H1 (cell line): ENCODE measurements around the gene TMPRSS13. TPM values are rescaled to one million over a fixed set of nuclear protein-coding genes. Genes with fewer than 3 reads are reported as not detected.

Source experiments
- BRCA1 ChIP-seq: IDR thresholded peaks from 2 replicates; pipeline ENCODE4 v1.6.1; 2012; ENCODE audit warnings: low read depth, low read length, improper control_type of control experiment
- CEBPB ChIP-seq: IDR thresholded peaks from 2 replicates; pipeline ENCODE4 v1.6.1; 2012; ENCODE audit warnings: low read depth, low read length
- CHD2 ChIP-seq: IDR thresholded peaks from 2 replicates; pipeline ENCODE4 v1.6.1; 2012; ENCODE audit warnings: low read length, improper control_type of control experiment
- CHD7 ChIP-seq: fragments of 300-600 bp; sonication (generic); IDR thresholded peaks from 2 replicates; pipeline ENCODE4 v1.7.1; 2012; ENCODE audit warnings: low read length, moderate library complexity, mild to moderate bottlenecking, inconsistent platforms; ENCODE audit not compliant: insufficient replicate concordance
- E2F6 ChIP-seq: IDR thresholded peaks from 2 replicates; pipeline ENCODE4 v1.6.1; 2012; ENCODE audit warnings: inconsistent platforms
- KDM1A ChIP-seq: fragments of 200-600, 300-600 bp; sonication (generic); IDR thresholded peaks from 2 replicates; pipeline ENCODE4 v1.7.1; 2016; ENCODE audit warnings: mild to moderate bottlenecking, low read length, borderline replicate concordance
- MAX ChIP-seq: IDR thresholded peaks from 2 replicates; pipeline ENCODE4 v1.6.1; 2012; ENCODE audit warnings: inconsistent platforms
- NANOG ChIP-seq: IDR thresholded peaks from 2 replicates; pipeline ENCODE4 v1.6.1; 2011; ENCODE audit warnings: low read length, low read depth, mild to moderate bottlenecking, inconsistent platforms; ENCODE audit not compliant: insufficient read depth, poor library complexity, severe bottlenecking
- POLR2AphosphoS5 ChIP-seq: IDR thresholded peaks from 2 replicates; pipeline ENCODE4 v1.6.1; 2011; ENCODE audit warnings: low read depth, low read length
- RBBP5 ChIP-seq: IDR thresholded peaks from 2 replicates; pipeline ENCODE4 v1.7.1; 2012; ENCODE audit warnings: low read depth, mild to moderate bottlenecking, inconsistent platforms, low read length, moderate library complexity, borderline replicate concordance
- SUZ12 ChIP-seq: fragments of 200-600 bp; sonication (generic); IDR thresholded peaks from 2 replicates; pipeline ENCODE4 v1.6.1; 2012; ENCODE audit warnings: mild to moderate bottlenecking, inconsistent platforms, low read length, moderate library complexity, mixed read lengths
- polyA plus RNA-seq, 7 experiments: library from polyadenylated mRNA; depleted of rRNA in 3 of 7; stranded (reverse) in 5 of 7; unstranded in 2 of 7; fragments of >200 nt in 5 of 7; fragments of 200-250 nt in 2 of 7; gene quantifications; 1 replicate in 5 of 7; 2 replicates in 1 of 7; 4 replicates in 1 of 7; pipeline versions ENCODE4 v1.2.1 to v1.2.3, GENCODE V29; 2011 to 2013; ENCODE audit warnings: missing spikeins in 2 of 7, mixed read lengths in 2 of 7
- total RNA-seq: library from RNA; stranded (reverse); fragmentation: NEBNext Ultra II Directional; extraction: Animal tissue kit (Norgen Biotek cat#: 25700); gene quantifications from 2 replicates; pipeline ENCODE4 v1.2.1, GENCODE V29; 2021

The TMPRSS13 gene
- total and polyA plus RNA-seq, 2 of the 8 experiments (the other 6 are each of a cell fraction or from before 2014, with no cell fraction given), result 0.61 to 0.79 TPM

GRCh38 chr11:117966908-117967307 is 37.7 kb upstream of the TMPRSS13 start (continued):
- TF ChIP-seq CHD7 (no peak), E2F6 (no peak), MAX (no peak), CHD2 (no peak), BRCA1 (no peak), CEBPB (no peak), POLR2AphosphoS5 (no peak), KDM1A (no peak), SUZ12 (no peak), NANOG (no peak), RBBP5 (no peak)
